VCaP (cell line): ENCODE results near the gene GMPS.

Experiments
- H3K27ac ChIP-seq: fragments of 450-650 bp; 2 replicates; pipeline ENCODE4 v1.5.1; 2017
- TF ChIP-seq, protein P1 (sequence below): fragments of 450-650 bp; conservative IDR thresholded peaks from 2 replicates; pipeline ENCODE4 v1.5.1; 2017; ENCODE audit warnings: mild to moderate bottlenecking, moderate library complexity

Gene GMPS

DNA sequence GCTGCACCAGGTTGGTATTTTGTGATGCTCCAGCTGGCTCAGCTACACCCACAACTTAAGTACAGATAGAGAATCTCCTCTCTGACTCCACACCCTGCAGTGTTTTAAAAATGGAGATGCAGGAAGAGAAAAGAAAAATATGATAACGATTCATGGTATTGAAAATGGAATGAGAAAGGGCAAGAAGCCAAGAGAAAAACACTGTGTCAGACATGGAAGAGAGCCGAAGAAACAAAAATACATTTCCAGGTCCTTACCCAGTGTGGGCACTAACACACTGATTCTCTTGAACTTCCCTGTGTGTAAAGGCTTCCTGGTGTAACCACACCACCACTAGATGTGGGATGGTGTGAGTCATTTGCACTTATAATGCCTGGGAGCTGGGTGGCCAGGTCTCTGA lies 93.1 kb downstream of the GMPS start:
- TF ChIP-seq, protein P1, sequence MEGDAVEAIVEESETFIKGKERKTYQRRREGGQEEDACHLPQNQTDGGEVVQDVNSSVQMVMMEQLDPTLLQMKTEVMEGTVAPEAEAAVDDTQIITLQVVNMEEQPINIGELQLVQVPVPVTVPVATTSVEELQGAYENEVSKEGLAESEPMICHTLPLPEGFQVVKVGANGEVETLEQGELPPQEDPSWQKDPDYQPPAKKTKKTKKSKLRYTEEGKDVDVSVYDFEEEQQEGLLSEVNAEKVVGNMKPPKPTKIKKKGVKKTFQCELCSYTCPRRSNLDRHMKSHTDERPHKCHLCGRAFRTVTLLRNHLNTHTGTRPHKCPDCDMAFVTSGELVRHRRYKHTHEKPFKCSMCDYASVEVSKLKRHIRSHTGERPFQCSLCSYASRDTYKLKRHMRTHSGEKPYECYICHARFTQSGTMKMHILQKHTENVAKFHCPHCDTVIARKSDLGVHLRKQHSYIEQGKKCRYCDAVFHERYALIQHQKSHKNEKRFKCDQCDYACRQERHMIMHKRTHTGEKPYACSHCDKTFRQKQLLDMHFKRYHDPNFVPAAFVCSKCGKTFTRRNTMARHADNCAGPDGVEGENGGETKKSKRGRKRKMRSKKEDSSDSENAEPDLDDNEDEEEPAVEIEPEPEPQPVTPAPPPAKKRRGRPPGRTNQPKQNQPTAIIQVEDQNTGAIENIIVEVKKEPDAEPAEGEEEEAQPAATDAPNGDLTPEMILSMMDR, result no peak
- no peak overlapping the region for H3K27ac ChIP-seq

- TF ChIP-seq, protein P1, result no peak
- H3K27ac ChIP-seq, result no peak overlapping the region
Measured at GRCh38 chr3:155970398-155970797, 99.9 kb downstream of the GMPS start.

GRCh38 chr3:155972885-155973584 lies 102.6 kb downstream of the GMPS start:
- TF ChIP-seq, protein P1, result no peak

DNA sequence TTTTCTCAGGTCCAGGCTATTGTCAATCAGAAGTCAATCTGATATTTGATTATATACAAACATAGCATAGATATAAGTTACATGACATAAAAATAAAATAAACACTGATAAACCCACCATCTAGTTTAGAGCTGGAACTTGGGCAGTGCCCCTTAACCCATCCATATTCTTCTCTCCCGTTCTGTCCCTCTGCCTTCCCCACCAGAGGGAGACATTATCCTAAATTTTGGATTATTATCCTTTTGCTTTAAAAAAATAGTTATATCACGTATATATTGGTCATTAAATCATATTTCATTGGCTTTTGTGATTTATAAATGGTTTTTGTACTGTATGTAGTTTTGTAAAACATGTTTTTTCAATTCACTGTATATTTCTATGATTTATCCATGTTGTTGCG lies 107.9 kb downstream of the GMPS start:
- H3K27ac ChIP-seq, result no peak overlapping the region
- TF ChIP-seq, protein P1, result peak; percentile 32

More at GRCh38 chr3:155972885-155973584, 102.6 kb downstream of the GMPS start:
- H3K27ac ChIP-seq, result peak overlapping the region; percentile 46

DNA sequence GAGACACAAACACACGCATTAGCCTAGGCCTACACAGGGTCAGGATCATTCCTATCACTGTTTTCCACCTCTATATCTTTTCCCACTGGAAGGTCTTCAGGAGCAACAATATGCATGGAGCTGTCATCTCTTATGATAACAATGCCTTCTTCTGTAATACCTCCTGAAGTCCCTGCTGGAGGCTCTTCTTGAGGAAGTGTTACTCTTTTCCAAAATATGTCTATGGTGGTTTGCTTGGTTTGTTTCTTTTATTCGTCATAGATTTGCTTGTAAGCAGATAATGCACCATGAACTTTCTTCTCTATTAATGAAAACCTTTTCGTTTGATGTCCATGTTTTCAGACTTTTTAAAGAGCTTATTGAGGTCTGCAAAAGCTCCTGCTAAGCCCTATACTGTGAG lies 109.3 kb downstream of the GMPS start:
- no peak overlapping the region for H3K27ac ChIP-seq
- TF ChIP-seq, protein P1, result no peak

- TF ChIP-seq, protein P1, result no peak
- no peak overlapping the region for H3K27ac ChIP-seq
Measured at GRCh38 chr3:155981669-155982068, 111.2 kb downstream of the GMPS start.

DNA sequence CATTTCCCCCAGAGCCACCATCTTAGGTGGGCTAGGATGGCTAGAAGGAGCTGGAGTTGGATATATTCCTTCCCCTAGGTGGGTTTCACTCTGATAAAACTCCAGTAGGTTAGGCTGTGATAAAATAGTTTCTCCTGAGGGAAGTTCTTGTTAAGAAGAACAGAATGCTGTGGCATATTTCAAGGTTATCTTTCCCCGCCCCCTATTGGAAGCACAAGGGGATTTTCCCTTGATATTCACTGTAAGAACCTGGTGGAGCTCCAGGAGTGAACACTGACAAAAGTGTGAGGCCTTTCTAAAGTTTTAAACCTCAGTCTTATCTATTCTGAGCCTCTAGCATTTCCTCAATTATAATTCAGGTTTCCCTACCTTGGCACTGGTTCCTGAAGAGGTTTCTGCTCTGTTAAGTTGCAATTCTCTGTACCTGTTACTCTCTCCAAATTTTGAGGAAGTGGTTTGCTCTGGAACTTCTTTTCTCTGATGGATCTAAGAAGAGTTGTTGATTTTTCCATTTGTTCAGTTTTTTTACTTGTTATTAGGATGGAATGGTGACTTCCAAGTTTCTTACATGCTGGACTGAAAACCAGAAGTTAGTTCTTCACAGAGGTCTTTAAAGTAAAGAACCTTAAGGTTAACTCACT lies 113.5 kb downstream of the GMPS start:
- TF ChIP-seq, protein P1, result peak; percentile 57
- H3K27ac ChIP-seq, result no peak overlapping the region
